GM18951 (cell line): Measurements from ENCODE around the gene ANKS1B.
"Not testable (repeated sequence)": the region's sequence is repeated elsewhere in the genome, so short reads cannot be mapped to it uniquely, and the experiment has no call there.

ENCODE experiments used
- POLR2A ChIP-seq: IDR thresholded peaks from 4 replicates; pipeline ENCODE4 v1.6.1; 2011; ENCODE audit warnings: mild to moderate bottlenecking; ENCODE audit not compliant: insufficient read length, insufficient read depth; ENCODE audit errors: extremely low read depth
- in situ Hi-C: fragments of 300-500 bp; cut with MboI; formaldehyde crosslinking; loops from one replicate; pipeline ENCODE4 v1.12.0; 2022; ENCODE audit warnings: low sequenced_read_pairs, mixed read lengths, inconsistent platforms; ENCODE audit not compliant: unreplicated experiment

The ANKS1B gene

DNA sequence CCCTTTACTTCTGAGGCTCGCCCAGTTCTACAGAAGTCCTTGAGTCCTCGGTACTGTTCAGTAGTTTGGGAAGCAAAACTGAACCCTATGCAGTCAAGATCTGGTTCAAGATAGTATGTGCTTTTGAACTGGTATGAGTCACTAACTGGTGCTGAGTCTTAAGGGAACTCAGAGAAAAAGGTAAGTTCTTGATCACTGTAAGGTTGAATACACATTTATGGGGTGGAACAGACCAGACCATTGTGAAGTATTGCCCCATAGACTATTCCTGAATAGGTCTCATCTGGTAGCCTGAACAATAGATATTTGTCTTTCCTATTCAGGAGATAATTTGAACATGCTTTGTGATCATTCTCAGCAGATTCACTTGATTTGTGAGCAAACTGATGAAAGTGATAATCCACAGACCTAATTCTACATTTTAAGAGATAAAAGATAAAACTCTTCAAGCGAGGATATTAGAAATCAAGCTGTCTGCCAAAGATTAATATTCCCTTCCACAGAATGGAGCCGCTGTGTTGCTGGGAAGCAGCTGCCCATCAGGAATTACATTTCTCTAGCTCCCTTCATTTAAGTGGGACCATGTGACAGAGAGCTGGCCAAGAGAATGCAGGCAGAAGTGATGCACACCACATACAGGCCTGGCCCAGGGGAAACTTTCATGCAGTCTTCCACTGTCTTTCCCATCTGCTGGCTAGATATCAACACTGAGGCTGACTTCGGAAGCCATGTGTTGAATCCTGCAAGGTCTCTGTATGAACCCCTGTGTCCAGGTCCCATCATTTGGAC lies 707.0 kb downstream of the ANKS1B start:
- TF ChIP-seq POLR2A: no peak
- in situ Hi-C loops: no loop called here

DNA sequence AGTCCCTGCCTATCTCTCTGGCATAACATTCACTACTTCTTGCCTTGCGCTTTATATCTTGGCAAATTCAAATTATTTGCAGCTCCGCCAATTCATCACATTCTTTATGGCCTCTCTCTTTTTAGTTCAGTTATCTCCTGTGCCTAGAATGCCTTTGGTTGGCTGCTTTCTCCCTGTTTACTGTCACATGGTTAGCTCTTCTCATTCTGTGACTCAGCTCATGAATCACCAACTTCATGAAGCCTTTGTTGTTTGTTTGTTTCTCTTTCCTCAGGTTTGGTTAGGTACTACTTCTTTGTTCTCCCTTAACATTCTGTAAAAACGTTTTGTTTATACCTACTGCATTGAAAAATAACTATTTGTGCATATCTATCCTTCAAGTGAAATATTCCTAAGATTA lies 713.7 kb downstream of the ANKS1B start:
- no peak for TF ChIP-seq POLR2A
- in situ Hi-C loops: no loop called here

DNA sequence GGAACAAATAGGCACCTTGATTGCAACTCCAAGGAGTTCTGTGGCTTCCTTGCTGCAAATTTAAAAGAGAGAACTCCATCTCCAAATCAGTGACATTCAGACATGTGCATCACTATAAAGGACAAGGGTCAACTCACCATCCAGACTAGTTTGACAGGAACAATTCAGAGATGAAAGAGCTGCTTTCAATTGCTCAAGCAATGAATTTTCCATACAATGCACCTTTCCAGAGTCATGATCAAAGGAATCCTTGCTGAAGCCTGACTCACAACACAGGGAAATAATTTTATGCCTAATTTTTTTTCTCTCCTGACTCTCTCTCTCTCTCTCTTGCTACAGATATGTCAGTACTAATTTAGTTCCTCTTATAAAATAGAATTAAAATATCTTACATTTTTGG lies 717.7 kb downstream of the ANKS1B start:
- in situ Hi-C loops: no loop called here
- TF ChIP-seq POLR2A: no peak

DNA sequence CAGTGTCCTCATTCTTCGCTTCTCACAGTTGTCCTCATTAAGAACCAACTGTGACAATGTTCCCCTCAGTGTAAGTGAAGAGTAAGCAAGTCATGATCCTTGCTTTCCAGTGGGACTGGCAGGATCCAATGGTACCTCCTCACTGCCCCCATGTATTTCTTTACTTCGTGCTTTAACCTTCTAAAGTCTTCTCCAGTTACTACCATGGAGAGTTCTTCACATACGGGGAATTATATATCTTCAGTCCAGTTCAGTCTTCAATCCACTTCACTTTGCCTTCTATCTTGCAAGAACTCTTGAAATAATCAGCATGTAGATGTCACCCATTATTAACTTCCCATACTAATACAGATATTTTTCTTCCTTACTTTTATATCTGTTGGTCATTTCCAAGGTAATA lies 719.1 kb downstream of the ANKS1B start:
- in situ Hi-C loops: no loop called here
- no peak for TF ChIP-seq POLR2A

DNA sequence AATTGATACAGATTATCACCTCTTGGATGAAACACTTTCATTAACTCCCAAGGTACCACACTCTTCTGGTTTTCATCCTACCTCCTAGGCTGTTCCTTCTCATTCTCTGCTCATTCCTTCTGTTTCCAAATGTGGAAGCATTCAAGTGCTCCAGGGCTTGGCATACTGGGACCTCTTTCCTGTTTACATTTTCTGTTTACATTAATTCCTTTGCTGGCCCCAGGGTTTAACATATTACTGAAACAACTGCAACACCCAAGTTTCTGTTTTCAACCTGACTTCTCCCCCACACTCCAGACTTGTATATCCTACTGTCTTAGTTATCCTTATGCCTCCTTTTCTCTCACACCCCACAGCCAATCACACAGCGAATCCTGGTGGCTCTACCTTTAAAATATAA lies 723.5 kb downstream of the ANKS1B start:
- in situ Hi-C loops: no loop called here
- no peak for TF ChIP-seq POLR2A

DNA sequence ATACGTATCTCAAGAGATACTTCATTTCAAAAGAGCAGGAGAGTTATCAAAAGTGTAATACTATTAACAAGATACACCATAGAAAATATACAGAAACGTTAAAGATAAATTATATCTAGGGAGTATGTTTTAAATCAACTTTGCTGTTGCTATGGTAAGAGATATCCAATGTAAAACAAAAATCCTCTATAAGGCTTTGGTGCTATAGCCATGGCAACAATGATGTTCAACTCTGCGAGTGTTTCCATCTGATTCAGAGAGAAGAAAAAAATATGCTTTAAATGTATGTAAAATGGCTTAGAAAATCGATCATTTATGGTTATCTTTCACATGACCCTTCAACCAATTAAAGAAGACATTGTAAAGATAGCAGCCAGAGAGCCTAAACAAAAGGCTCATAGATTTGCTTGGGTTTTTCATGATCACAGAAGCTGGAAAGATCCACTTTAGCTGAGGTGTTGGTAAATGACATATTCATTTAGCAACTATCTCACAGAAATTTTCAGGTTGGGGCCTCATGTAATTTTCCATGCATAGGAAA lies 724.2 kb downstream of the ANKS1B start:
- TF ChIP-seq POLR2A: no peak
- in situ Hi-C loops: no loop called here

DNA sequence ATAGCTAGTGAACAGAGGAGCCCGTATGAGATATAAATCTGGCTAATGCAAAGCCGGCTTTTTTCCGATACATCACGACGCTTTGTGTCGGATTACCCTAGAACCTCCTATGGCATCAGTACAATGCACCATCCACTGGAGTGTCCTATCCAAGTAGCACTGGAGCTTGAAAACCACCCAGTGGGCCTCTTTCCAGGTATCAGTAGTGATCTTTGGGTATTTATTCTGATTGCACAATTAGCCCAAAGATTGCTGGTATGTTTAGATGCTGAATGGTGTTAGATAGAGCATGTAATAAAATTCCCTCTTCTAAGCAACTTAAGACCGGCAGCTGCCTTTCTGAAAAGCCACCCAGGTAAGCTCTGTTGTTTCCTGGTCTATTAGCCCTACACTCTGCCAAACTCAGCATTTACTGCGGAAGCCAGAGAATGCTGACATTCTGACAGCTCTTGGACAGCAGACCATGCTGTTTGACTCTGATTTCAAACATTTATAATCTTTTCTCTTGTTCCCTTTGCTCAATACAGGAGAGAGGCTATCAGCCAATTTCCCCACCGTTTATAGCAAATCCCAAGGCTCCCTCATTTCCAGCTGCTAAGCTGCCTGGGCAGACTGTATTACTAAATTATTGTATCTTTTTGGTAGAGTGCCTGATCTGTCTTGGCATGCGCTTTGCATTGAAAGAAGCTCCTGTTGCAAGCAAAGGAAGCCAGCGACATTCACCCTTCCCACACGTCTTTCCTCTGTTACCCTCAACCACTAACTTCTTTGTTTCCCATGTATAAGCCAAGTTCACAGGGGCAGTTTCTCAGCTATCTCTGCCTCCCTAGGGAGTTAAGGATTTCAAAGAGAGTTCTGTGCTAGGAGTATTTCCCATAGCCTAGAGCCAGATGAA lies 725.4 kb downstream of the ANKS1B start:
- no peak for TF ChIP-seq POLR2A
- in situ Hi-C loops: no loop called here

DNA sequence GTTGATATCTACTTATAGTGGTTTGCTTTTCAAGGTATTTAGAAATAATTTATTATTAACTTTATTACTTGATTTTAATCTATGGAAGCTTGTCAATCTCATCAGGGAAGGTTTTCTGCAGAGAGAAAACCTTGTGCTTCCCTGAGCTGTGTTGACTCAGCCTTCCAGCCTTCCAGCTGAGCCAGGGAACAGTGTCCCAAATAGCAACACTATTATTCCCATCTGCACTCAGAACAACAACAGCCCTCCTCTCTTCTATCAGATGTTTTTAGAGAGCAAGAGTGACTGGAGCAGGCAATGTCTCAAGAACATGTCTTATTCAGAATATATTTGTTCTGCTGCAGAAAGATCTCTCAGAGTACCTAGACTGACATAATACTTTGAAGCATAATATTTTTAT lies 727.1 kb downstream of the ANKS1B start:
- in situ Hi-C loops: no loop called here
- no peak for TF ChIP-seq POLR2A

DNA sequence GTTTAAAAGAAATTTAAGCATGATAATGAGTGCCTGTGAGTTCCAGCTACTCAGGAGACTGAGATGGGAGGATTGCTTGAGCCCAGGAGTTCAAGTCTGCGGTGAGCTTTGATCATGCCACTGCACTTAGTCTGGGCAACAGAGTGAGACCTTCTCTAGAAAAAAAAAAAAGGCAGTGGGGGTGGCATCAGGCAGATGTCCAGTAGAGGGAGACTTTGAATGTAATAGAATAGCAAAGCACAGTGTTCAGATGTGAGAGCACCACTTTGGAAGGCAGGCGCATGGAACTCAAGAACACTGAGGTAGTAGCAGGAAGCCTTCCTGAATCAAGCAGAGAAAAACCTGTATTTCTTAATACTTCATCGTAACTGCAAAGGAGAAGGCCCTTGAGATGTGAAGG lies 731.7 kb downstream of the ANKS1B start:
- no peak for TF ChIP-seq POLR2A
- in situ Hi-C loops: no loop called here

DNA sequence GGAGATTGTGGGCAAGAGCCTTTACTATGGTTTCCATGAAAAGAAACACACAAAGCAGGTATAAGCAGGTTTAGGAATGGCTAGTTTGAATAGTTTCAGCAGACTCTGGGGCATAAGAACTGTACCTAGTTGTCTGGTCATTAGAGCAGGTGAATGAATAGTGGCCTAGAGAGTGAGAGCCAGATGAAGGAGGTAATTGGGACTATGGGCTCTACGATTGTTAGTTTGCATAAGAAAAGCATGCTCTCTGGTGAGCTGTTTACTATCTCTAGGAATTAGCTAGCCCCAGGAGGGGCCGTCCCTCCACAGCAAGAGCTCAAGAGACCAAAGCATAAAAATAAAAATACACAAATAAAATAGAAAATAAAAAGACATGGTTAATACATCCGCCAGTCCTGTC lies 734.6 kb downstream of the ANKS1B start:
- no peak for TF ChIP-seq POLR2A
- in situ Hi-C loops: no loop called here

DNA sequence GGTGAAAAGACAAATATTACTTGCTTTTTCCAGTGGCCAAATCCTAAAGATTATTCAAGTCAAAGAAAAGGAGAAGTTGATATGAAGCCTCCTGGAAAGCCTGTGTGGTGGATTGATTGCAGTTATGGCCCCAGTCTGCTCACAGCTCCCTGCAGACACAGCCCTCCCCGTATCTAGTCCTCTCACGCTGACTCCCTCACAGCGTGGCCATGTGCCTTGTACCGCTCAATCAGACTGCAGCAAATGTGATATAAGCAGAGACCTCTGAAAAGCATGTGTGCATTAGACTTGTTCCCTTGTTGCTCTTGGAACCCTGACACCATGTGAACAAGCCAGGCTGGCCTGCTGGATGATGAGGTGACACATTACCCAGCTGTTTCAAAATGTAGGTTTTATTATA lies 735.2 kb downstream of the ANKS1B start:
- TF ChIP-seq POLR2A: no peak
- in situ Hi-C loops: no loop called here

DNA sequence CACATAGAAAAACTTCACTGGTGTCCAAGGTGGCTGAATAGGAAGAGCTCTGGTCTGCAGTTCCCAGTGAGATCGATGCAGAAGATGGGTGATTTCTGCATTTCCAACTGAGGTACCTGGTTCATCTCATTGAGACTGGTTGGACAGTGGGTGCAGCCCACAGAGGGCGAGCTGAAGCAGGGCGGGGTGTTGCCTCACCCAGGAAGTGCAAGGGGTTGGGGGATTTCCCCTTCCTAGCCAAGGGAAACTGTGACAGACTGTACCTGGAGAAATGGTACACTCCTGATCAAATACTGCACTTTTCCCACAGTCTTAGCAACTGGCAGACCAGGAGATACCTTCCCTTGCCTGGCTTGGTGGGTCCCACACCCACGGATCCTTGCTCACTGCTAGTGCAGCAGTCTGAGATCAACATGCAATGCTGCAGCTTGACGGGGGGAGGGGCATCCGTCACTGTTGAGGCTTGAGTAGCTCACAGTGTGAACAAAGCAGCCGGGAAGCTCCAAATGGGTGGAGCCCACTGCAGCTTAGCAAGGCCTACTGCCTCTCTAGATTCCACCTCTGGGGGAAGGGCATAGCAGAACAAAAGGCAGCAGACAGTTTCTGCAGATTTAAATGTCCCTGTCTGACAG lies 746.7 kb downstream of the ANKS1B start:
- in situ Hi-C loops: not testable (repeated sequence)

DNA sequence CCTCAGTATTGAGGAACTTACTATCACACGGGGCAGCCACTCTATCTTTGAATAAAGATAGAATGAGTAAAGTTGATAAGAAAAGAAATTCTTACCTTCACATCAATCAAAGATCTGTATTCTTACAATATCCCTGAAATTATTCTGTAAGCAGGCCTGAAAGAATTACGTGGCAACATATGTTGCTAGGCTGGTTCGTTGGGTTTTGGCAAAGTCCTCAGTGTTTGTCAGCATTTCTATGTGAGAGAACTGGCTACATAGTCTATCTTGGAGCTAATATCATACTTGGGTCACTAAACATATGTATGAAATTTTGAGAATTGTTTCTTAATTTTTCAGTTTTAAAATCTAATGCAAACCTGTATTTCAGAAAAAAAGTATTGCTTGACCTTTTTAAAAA lies 749.4 kb downstream of the ANKS1B start:
- TF ChIP-seq POLR2A: no peak
- in situ Hi-C loops: no loop called here
